GM21529 (cell line): ENCODE measurements around the gene UNG.
"Not testable (repeated sequence)": the region's sequence is repeated elsewhere in the genome, so short reads cannot be mapped to it uniquely, and the experiment has no call there.

Experiments used
- ATAC-seq: cut with Tn5 transposase; IDR thresholded peaks from one replicate; pipeline ENCODE4 v1.9.1; 2021; ENCODE audit not compliant: unreplicated experiment

Gene UNG

GRCh38 chr12:109097435-109098182, at the start of gene UNG:
Gene UNG, plus strand, starts transcription at chr12:109097597. Its CDS starts 83 bp downstream, at chr12:109097680.
- ATAC-seq = peak; percentile 89

GRCh38 chr12:109048706-109049105, 48.7 kb upstream of the UNG start:
- ATAC-seq = not testable (repeated sequence)

GRCh38 chr12:109049794-109050193, 47.6 kb upstream of the UNG start:
- ATAC-seq = not testable (repeated sequence)

GRCh38 chr12:109052097-109052413, 45.3 kb upstream of the UNG start:
- ATAC-seq = no peak

GRCh38 chr12:109052414-109053323, 44.7 kb upstream of the UNG start, which contains the start of gene USP30:
Gene USP30, plus strand, starts transcription at chr12:109052576. Its CDS starts 103 bp downstream, at chr12:109052679.
- peak; percentile 64 for ATAC-seq

- peak; percentile 46 for ATAC-seq
Observed at GRCh38 chr12:109053382-109054123, 43.8 kb upstream of the UNG start.

GRCh38 chr12:109054124-109054513, 43.3 kb upstream of the UNG start:
- ATAC-seq = not testable (repeated sequence)

GRCh38 chr12:109054520-109054919, 42.9 kb upstream of the UNG start:
- ATAC-seq = no peak

- no peak for ATAC-seq
Observed at GRCh38 chr12:109056891-109057290, 40.5 kb upstream of the UNG start.

GRCh38 chr12:109057376-109057775, 40.0 kb upstream of the UNG start:
- no peak for ATAC-seq

- no peak for ATAC-seq
Observed at GRCh38 chr12:109058773-109059172, 38.6 kb upstream of the UNG start.

GRCh38 chr12:109064143-109064542, 33.3 kb upstream of the UNG start:
- ATAC-seq = no peak

- ATAC-seq = no peak
Observed at GRCh38 chr12:109065154-109065852, 32.1 kb upstream of the UNG start.

- no peak for ATAC-seq
Observed at GRCh38 chr12:109065853-109066193, 31.6 kb upstream of the UNG start.

GRCh38 chr12:109069307-109070271, 27.8 kb upstream of the UNG start:
- ATAC-seq = no peak

GRCh38 chr12:109074866-109075265, 22.5 kb upstream of the UNG start:
- ATAC-seq = no peak

GRCh38 chr12:109082751-109083150, 14.6 kb upstream of the UNG start:
- no peak for ATAC-seq

- no peak for ATAC-seq
Observed at GRCh38 chr12:109084425-109084824, 13.0 kb upstream of the UNG start.

- no peak for ATAC-seq
Observed at GRCh38 chr12:109085590-109085989, 11.8 kb upstream of the UNG start.

GRCh38 chr12:109087250-109087649, 10.1 kb upstream of the UNG start:
- no peak for ATAC-seq
